Measurements from ENCODE around the gene DYNC1I2. TPM values are rescaled to one million over a fixed set of nuclear protein-coding genes. Genes with fewer than 3 reads are reported as not detected.
"Not testable (repeated sequence)": the region's sequence is repeated elsewhere in the genome, so short reads cannot be mapped to it uniquely, and the experiment has no call there.

The DYNC1I2 gene
- total and polyA plus RNA-seq, 2 experiments from 2014 or later: 74.3 to 118 TPM

DNA sequence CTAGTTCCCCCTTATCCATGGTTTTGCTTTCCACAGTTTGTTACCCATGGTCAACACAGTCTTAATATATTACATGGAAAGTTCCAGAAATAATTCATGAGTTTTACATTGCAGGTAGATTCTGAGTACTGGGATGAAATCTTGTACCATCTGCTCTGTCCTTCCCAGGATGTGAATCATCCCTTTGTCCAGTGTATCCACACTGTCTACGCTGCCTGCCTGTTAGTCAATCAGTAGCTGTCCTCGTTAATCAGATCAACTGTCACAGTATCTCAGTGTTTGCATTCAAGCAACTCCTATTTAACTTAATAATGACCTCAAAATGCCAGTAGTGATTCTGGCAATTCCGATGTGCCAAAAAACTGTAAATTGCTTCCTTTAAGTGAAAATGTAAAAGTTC is 76.3 kb downstream of the DYNC1I2 start:
- WGBS, 2 experiments (ENCODE audit: low coverage in 1 of 2, low lambda C conversion rate in 2 of 2, missing lambda C conversion rate in 2 of 2): 92 to 95% methylated on average over 3 of the region's 3 CpGs
- Histone ChIP-seq H3K9ac (no peak overlapping the region), H3K36me3 (ENCODE audit: low read depth) (peaks cover 12% of the 10 kb centered on the region; the same call in 1 of the 2 replicates), H3K4me3 (no peak overlapping the region), H3K27me3 (replicated peaks; ENCODE audit: insufficient read depth) (no peaks in the 10 kb centered on the region), H3K79me2 (ENCODE audit: insufficient read depth) (no peaks in the 10 kb centered on the region), H3K4me1 (ENCODE audit: insufficient read depth) (no peaks in the 10 kb centered on the region), H2AFZ (no peak overlapping the region), H3K4me2 (ENCODE audit: unreplicated experiment) (no peak overlapping the region), H3K9me3 (ENCODE audit: low read depth) (no peaks in the 10 kb centered on the region), H4K20me1 (ENCODE audit: insufficient read depth) (no peaks in the 10 kb centered on the region), H3K27ac (no peak overlapping the region), H3K9me2 (ENCODE audit: insufficient read depth) (no peaks in the 10 kb centered on the region), H3F3A (ENCODE audit: insufficient read depth) (no peaks in the 10 kb centered on the region)
- TF ChIP-seq EZH2phosphoT487 (IDR thresholded peaks at IDR 0.05; ENCODE audit: insufficient read depth, low read depth) (no peak), EZH2 (IDR thresholded peaks at IDR 0.05; ENCODE audit: insufficient read depth, poor library complexity, severe bottlenecking) (no peak)
- in situ Hi-C loops (cut with MboI): no loop called here
- no peak for DNase-seq

DNA sequence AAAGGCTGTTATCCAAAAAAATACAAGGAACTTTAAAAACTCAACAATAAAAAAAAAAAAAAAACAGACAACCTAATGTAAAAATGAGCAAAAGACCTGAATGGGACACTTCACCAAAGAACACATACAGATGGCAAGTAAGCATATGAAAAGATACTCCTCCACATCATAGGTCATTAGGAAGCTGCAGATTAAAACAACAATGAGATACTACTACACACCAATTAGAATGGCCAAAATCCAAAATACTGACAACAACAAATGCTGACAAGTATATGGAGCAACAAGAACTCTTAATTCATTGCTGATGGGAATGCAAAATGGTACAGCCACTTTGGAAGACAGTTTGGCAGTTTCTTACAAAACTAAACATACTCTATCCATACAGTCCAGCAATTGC is 84.2 kb downstream of the DYNC1I2 start:
- in situ Hi-C loops (cut with MboI): no loop called here
- no peaks in the 10 kb centered on the region for H3K4me1 ChIP-seq (ENCODE audit: insufficient read depth)
- no peak overlapping the region for H3K27ac ChIP-seq
- no peaks in the 10 kb centered on the region for H4K20me1 ChIP-seq (ENCODE audit: insufficient read depth)
- no peak overlapping the region for H2AFZ ChIP-seq
- H3F3A ChIP-seq (ENCODE audit: insufficient read depth): peaks cover 13% of the 10 kb centered on the region
- TF ChIP-seq EZH2phosphoT487 (IDR thresholded peaks at IDR 0.05; ENCODE audit: insufficient read depth, low read depth): no peak
- no peak overlapping the region for H3K9ac ChIP-seq
- no peak overlapping the region for H3K4me3 ChIP-seq
- H3K36me3 ChIP-seq (ENCODE audit: low read depth): peaks cover 5% of the 10 kb centered on the region; the same call in 1 of the 2 replicates
- H3K4me2 ChIP-seq (ENCODE audit: unreplicated experiment): no peak overlapping the region
- H3K79me2 ChIP-seq (ENCODE audit: insufficient read depth): no peaks in the 10 kb centered on the region
- no peak for DNase-seq
- H3K9me3 ChIP-seq (ENCODE audit: low read depth): no peaks in the 10 kb centered on the region
- H3K9me2 ChIP-seq (ENCODE audit: insufficient read depth): no peaks in the 10 kb centered on the region
- H3K27me3 ChIP-seq (replicated peaks; ENCODE audit: insufficient read depth): no peaks in the 10 kb centered on the region

DNA sequence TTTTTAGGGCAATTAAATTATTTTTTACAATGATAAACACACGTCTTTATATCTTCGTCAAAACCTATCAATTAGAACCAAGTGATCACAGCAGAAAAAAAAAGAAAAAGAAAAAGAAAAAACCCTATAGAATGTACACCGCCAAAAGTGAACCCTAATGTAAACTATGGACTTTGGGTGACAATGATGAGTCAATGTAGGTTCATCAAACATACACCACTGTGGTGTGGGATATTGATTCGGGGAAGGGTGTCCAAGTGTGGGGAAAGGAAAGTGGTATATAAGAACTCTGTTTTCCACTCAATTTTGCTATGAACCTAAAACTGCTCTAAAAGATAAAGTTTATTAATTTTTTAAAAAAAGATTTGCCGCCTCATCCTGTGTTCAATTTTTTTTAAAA is 85.1 kb downstream of the DYNC1I2 start:
- no peak overlapping the region for H3K27ac ChIP-seq
- no peak overlapping the region for H3K9ac ChIP-seq
- H3K4me2 ChIP-seq (ENCODE audit: unreplicated experiment): no peak overlapping the region
- peaks cover 13% of the 10 kb centered on the region for H3F3A ChIP-seq (ENCODE audit: insufficient read depth)
- peaks cover 5% of the 10 kb centered on the region; the same call in 1 of the 2 replicates for H3K36me3 ChIP-seq (ENCODE audit: low read depth)
- H2AFZ ChIP-seq: no peak overlapping the region
- H3K9me3 ChIP-seq (ENCODE audit: low read depth): no peaks in the 10 kb centered on the region
- no peak for DNase-seq
- in situ Hi-C loops (cut with MboI): no loop called here
- H3K4me3 ChIP-seq: no peak overlapping the region
- H3K9me2 ChIP-seq (ENCODE audit: insufficient read depth): no peaks in the 10 kb centered on the region
- H4K20me1 ChIP-seq (ENCODE audit: insufficient read depth): no peaks in the 10 kb centered on the region
- no peaks in the 10 kb centered on the region for H3K27me3 ChIP-seq (replicated peaks; ENCODE audit: insufficient read depth)
- H3K79me2 ChIP-seq (ENCODE audit: insufficient read depth): no peaks in the 10 kb centered on the region
- TF ChIP-seq EZH2 (IDR thresholded peaks at IDR 0.05; ENCODE audit: insufficient read depth, poor library complexity, severe bottlenecking) (no peak), EZH2phosphoT487 (IDR thresholded peaks at IDR 0.05; ENCODE audit: insufficient read depth, low read depth) (no peak)
- H3K4me1 ChIP-seq (ENCODE audit: insufficient read depth): no peaks in the 10 kb centered on the region
- 95 to 97% methylated on average over 5 of the region's 5 CpGs for WGBS, 2 experiments (ENCODE audit: low coverage in 1 of 2, low lambda C conversion rate in 2 of 2, missing lambda C conversion rate in 2 of 2)

DNA sequence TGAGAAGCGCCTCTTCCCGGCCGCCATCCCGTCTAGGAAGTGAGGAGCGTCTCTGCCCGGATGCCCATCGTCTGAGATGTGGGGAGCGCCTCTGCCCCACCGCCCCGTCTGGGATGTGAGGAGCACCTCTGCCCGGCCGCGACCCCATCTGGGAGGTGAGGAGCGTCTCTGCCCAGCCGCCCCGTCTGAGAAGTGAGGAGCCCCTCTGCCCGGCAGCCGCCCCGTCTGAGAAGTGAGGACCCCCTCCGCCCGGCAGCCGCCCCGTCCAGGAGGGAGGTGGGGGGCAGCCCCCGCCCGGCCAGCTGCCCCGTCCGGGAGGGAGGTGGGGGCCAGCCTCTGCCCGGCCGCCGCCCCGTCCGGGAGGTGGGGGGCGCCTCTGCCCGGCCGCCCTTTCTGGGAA is 87.3 kb downstream of the DYNC1I2 start:
- WGBS, 2 experiments (ENCODE audit: low coverage in 1 of 2, low lambda C conversion rate in 2 of 2, missing lambda C conversion rate in 2 of 2): 94% methylated on average over 35 of the region's 35 CpGs; no CpG with 5 or more reads in 1 of the 2 experiments
- H3K9me3 ChIP-seq (ENCODE audit: low read depth); H3K36me3 ChIP-seq (ENCODE audit: low read depth); H3K4me3 ChIP-seq; H3K9me2 ChIP-seq (ENCODE audit: insufficient read depth); H3K27ac ChIP-seq; DNase-seq; H4K20me1 ChIP-seq (ENCODE audit: insufficient read depth); H3K4me1 ChIP-seq (ENCODE audit: insufficient read depth); H3K4me2 ChIP-seq (ENCODE audit: unreplicated experiment); H3K79me2 ChIP-seq (ENCODE audit: insufficient read depth); H3K27me3 ChIP-seq (replicated peaks; ENCODE audit: insufficient read depth); in situ Hi-C loops (cut with MboI); H3K9ac ChIP-seq; H2AFZ ChIP-seq: not testable (repeated sequence)
- H3F3A ChIP-seq (ENCODE audit: insufficient read depth): peaks cover 13% of the 10 kb centered on the region

DNA sequence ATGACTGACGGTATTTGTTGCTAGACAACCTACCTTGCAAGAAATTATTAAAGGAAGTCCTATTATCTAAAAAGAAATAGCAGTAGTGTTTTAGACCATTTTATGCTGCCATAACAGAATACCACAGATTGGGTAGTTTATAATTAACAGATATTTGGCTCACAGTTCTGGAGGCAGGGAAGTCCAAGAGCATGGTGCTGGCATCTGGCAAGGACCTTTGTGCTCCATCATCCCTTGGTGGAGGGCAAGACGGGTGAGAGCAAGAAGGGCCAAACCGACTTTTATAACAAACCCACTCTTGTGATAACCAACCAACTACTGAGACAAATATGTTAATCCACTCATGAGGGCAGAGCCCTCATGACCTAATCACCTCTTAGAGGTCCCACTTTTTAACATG is 91.2 kb downstream of the DYNC1I2 start:
- Histone ChIP-seq H4K20me1 (ENCODE audit: insufficient read depth) (no peaks in the 10 kb centered on the region), H3K4me2 (ENCODE audit: unreplicated experiment) (no peak overlapping the region), H3K36me3 (ENCODE audit: low read depth) (peaks cover 2% of the 10 kb centered on the region), H3K9me2 (ENCODE audit: insufficient read depth) (no peaks in the 10 kb centered on the region), H3K27me3 (replicated peaks; ENCODE audit: insufficient read depth) (no peaks in the 10 kb centered on the region), H3K79me2 (ENCODE audit: insufficient read depth) (no peaks in the 10 kb centered on the region), H3K4me3 (no peak overlapping the region), H3K9me3 (ENCODE audit: low read depth) (no peaks in the 10 kb centered on the region), H3K27ac (no peak overlapping the region), H2AFZ (no peak overlapping the region), H3K4me1 (ENCODE audit: insufficient read depth) (no peaks in the 10 kb centered on the region), H3K9ac (no peak overlapping the region), H3F3A (ENCODE audit: insufficient read depth) (no peaks in the 10 kb centered on the region)
- in situ Hi-C loops (cut with MboI): no loop called here
- no peak for DNase-seq
- WGBS, 2 experiments (ENCODE audit: low coverage in 1 of 2, low lambda C conversion rate in 2 of 2, missing lambda C conversion rate in 2 of 2): 94 to 97% methylated on average over 3 of the region's 3 CpGs
- no peak for TF ChIP-seq EZH2phosphoT487 (IDR thresholded peaks at IDR 0.05; ENCODE audit: insufficient read depth, low read depth)
- TF ChIP-seq EZH2 (IDR thresholded peaks at IDR 0.05; ENCODE audit: insufficient read depth, poor library complexity, severe bottlenecking): no peak

All from GM23248 (cell line).